Calu3 (cell line): ENCODE data around the gene RANBP17. TPM values are rescaled to one million over a fixed set of nuclear protein-coding genes. Genes with fewer than 3 reads are reported as not detected.

Experiments used
- Bru-seq: library from RNA; stranded (reverse); fragments of 400-500 nt; gene quantifications from one replicate; lab custom pipeline; 2021; lab: Mats Ljungman, UMichigan
- BruChase-seq, 2 experiments: library from RNA; stranded (reverse); fragments of 400-500 nt; gene quantifications; one replicate each; lab custom pipeline; 2021; lab: Mats Ljungman, UMichigan
- BruUV-seq: library from RNA; stranded (reverse); fragments of 400-500 nt; replicated peaks from 2 replicates; lab custom pipeline; 2021; lab: Mats Ljungman, UMichigan
- CTCF ChIA-PET: fragments of 300-600 bp; sonication (Branson Sonifier 250); formaldehyde crosslinking; loops from one replicate; lab custom pipeline; 2022; ENCODE audit warnings: antibody characterized with exemption; lab: Charles Lee
- DNase-seq: peaks from one replicate; pipeline ENCODE4 v3.0.0; 2022
- H3K27ac Mint-ChIP-seq: one replicate; pipeline ENCODE4 v1.8.0; 2022; ENCODE audit warnings: mixed read lengths; ENCODE audit not compliant: unreplicated experiment
- H3K27me3 Mint-ChIP-seq: one replicate; pipeline ENCODE4 v1.8.0; 2022; ENCODE audit warnings: mixed read lengths; ENCODE audit not compliant: unreplicated experiment
- H3K36me3 Mint-ChIP-seq: one replicate; pipeline ENCODE4 v1.8.0; 2022; ENCODE audit warnings: mild to moderate bottlenecking, moderate library complexity, mixed read lengths; ENCODE audit not compliant: insufficient read depth, unreplicated experiment
- H3K4me1 Mint-ChIP-seq: one replicate; pipeline ENCODE4 v1.8.0; 2022; ENCODE audit warnings: mild to moderate bottlenecking, low read depth, mixed read lengths; ENCODE audit not compliant: unreplicated experiment
- H3K4me3 Mint-ChIP-seq: one replicate; pipeline ENCODE4 v1.8.0; 2022; ENCODE audit warnings: mild to moderate bottlenecking, low read depth, moderate library complexity, mixed read lengths; ENCODE audit not compliant: unreplicated experiment
- H3K9me3 Mint-ChIP-seq: one replicate; pipeline ENCODE4 v1.8.0; 2022; ENCODE audit warnings: low read depth, mixed read lengths; ENCODE audit not compliant: unreplicated experiment
- CTCF ChIP-seq: fragments of 200-600 bp; IDR thresholded peaks from one replicate; pipeline ENCODE4 v1.8.0; 2022; ENCODE audit warnings: antibody characterized with exemption; ENCODE audit not compliant: unreplicated experiment
- intact Hi-C: fragments of 100-400 bp; cut with micrococcal nuclease; formaldehyde crosslinking; loops from one replicate; pipeline ENCODE4 v1.10.0; 2022; ENCODE audit not compliant: unreplicated experiment
- long read RNA-seq: library from polyadenylated mRNA; stranded (forward); transcript quantifications from one replicate; pipeline ENCODE4 v2.0.0, GENCODE V29; 2022
- total RNA-seq: library from RNA; stranded (reverse); gene quantifications from 2 replicates; pipeline ENCODE4 v1.2.3, GENCODE V29; 2022

The RANBP17 gene
- 69.3 and 117 TPM in 2 replicates for total RNA-seq
- Bru-seq, nascent RNA = percentile 93 among the genes with signal in this experiment
- percentile 87 among the genes with signal in this experiment for BruChase-seq, experiment 1, labeled RNA remaining after a 6-hour chase
- BruChase-seq, experiment 2, labeled RNA remaining after a 2-hour chase = percentile 94 among the genes with signal in this experiment
- long read RNA-seq, partial matches to known transcripts = 2 of 12 reads
- long read RNA-seq, other reads (novel, unspliced or antisense) = 9 of 12 reads

- H3K27ac Mint-ChIP-seq = peak within 1 kb of the TSS; percentile 86
- peaks cover 46% of the 10 kb centered on the region for H3K4me1 Mint-ChIP-seq
- no TSS peak for BruUV-seq
- CTCF ChIA-PET = no interaction called here
- DNase-seq = peak; percentile 92
- intact Hi-C loops = loop anchor here (5.0 kb wide), 2 partner anchors 50 to 110 kb away; no protein-coding TSS in a partner anchor
- H3K9me3 Mint-ChIP-seq = peaks cover 18% of the 10 kb centered on the region
- peak within 1 kb of the TSS; percentile 70 for H3K4me3 Mint-ChIP-seq
- no peak for TF ChIP-seq CTCF
- peaks cover 47% of the 10 kb centered on the region for H3K36me3 Mint-ChIP-seq
- no peaks in the 10 kb centered on the region for H3K27me3 Mint-ChIP-seq
Measured at GRCh38 chr5:170861917-170862766, at the start of gene RANBP17. Gene RANBP17, plus strand, starts transcription at chr5:170862018.

GRCh38 chr5:170813231-170813630 lies 48.6 kb upstream of the RANBP17 start:
- no peaks in the 10 kb centered on the region for H3K4me1 Mint-ChIP-seq
- H3K4me3 Mint-ChIP-seq = no peak overlapping the region
- H3K27ac Mint-ChIP-seq = no peak overlapping the region
- DNase-seq = no peak
- BruUV-seq = no TSS peak
- H3K9me3 Mint-ChIP-seq = no peaks in the 10 kb centered on the region
- intact Hi-C loops = loop anchor here (5.0 kb wide), 2 partner anchors 34 to 49 kb away; partner anchors contain the start of gene RANBP17
- CTCF ChIA-PET = no interaction called here
- H3K27me3 Mint-ChIP-seq = no peaks in the 10 kb centered on the region
- TF ChIP-seq CTCF = no peak
- H3K36me3 Mint-ChIP-seq = peaks cover 68% of the 10 kb centered on the region

GRCh38 chr5:170817195-170817594 lies 44.6 kb upstream of the RANBP17 start:
- no TSS peak for BruUV-seq
- Mint-ChIP-seq H3K27me3 (no peaks in the 10 kb centered on the region), H3K4me1 (peaks cover 11% of the 10 kb centered on the region), H3K9me3 (no peaks in the 10 kb centered on the region), H3K36me3 (peaks cover 32% of the 10 kb centered on the region), H3K4me3 (no peak overlapping the region), H3K27ac (no peak overlapping the region)
- DNase-seq = no peak
- CTCF ChIA-PET = interaction anchor here (1.2 kb wide), 1 partner anchor 31 kb away, joined by 4 read pairs; no protein-coding TSS in a partner anchor
- intact Hi-C loops = no loop called here
- no peak for TF ChIP-seq CTCF

GRCh38 chr5:170818232-170818631 lies 43.6 kb upstream of the RANBP17 start:
- peaks cover 23% of the 10 kb centered on the region for H3K36me3 Mint-ChIP-seq
- intact Hi-C loops = no loop called here
- CTCF ChIA-PET = no interaction called here
- no peak for DNase-seq
- H3K9me3 Mint-ChIP-seq = no peaks in the 10 kb centered on the region
- no peak overlapping the region for H3K4me3 Mint-ChIP-seq
- no peak overlapping the region for H3K27ac Mint-ChIP-seq
- no peak for TF ChIP-seq CTCF
- BruUV-seq = no TSS peak
- no peaks in the 10 kb centered on the region for H3K27me3 Mint-ChIP-seq
- peaks cover 11% of the 10 kb centered on the region for H3K4me1 Mint-ChIP-seq
